Kidney (tissue), 14 donors: ENCODE measurements around the gene TSHZ2. TPM values are rescaled to one million over a fixed set of nuclear protein-coding genes. Genes with fewer than 3 reads are reported as not detected.

ENCODE experiments used
- DNase-seq, 5 donors: peaks; one replicate each; pipeline ENCODE4 v3.0.0-alpha.2; 2013 to 2020
- FAIRE-seq: peaks from 2 replicates; lab custom pipeline; 2012; peaks lifted over from hg19 to GRCh38; lab: Jason Lieb, UNC
- H3K27ac ChIP-seq, 2 donors: one replicate each; pipeline ENCODE4 v1.7.0; 2013; ENCODE audit warnings: low read depth in 2 of 2, low read length in 2 of 2, inconsistent platforms in 1 of 2
- H3K27me3 ChIP-seq: one replicate; pipeline ENCODE4 v1.7.1; 2013; ENCODE audit warnings: low read length, inconsistent platforms; ENCODE audit not compliant: control insufficient read depth, insufficient read depth
- H3K36me3 ChIP-seq, 3 donors: one replicate each; pipeline versions ENCODE4 v1.7.0 to v1.7.1; 2013; ENCODE audit warnings: low read length in 3 of 3, control low read depth in 1 of 3, inconsistent platforms in 1 of 3; ENCODE audit not compliant: insufficient read depth in 3 of 3, control insufficient read depth in 2 of 3
- H3K4me1 ChIP-seq, 3 donors: one replicate each; pipeline versions ENCODE4 v1.7.0 to v1.7.1; 2013; ENCODE audit warnings: low read length in 3 of 3, inconsistent platforms in 1 of 3, low read depth in 1 of 3; ENCODE audit not compliant: control insufficient read depth in 2 of 3, insufficient read depth in 2 of 3
- H3K4me3 ChIP-seq, 3 donors: one replicate each; pipeline versions ENCODE4 v1.7.0 to v1.8.1; 2013; ENCODE audit warnings: low read length in 3 of 3, control low read depth in 1 of 3, inconsistent platforms in 1 of 3
- H3K9ac ChIP-seq, 3 donors: one replicate each; pipeline versions ENCODE4 v1.7.0 to v1.7.1; 2013; ENCODE audit warnings: low read length in 3 of 3, control low read depth in 1 of 3, inconsistent platforms in 1 of 3
- H3K9me3 ChIP-seq, 3 donors: one replicate each; pipeline versions ENCODE4 v1.7.0 to v1.7.1; 2013; ENCODE audit warnings: low read length in 3 of 3, control low read depth in 1 of 3, inconsistent platforms in 1 of 3; ENCODE audit not compliant: control insufficient read depth in 2 of 3, insufficient read depth in 1 of 3
- intact Hi-C: fragments of 100-400 bp; cut with DNase I; formaldehyde crosslinking; loops from one replicate; pipeline ENCODE4 v1.11.1; 2022
- polyA plus RNA-seq: library from polyadenylated mRNA; stranded (reverse); fragments of 350-450 nt; fragmentation: Illumina TruSeq; extraction: RNeasy Lipid Tissue Mini Kit (QIAGEN cat#74804); gene quantifications from one replicate; pipeline ENCODE4 v1.2.3, GENCODE V29; 2014; ENCODE audit warnings: low read depth, low replicate concordance; ENCODE audit not compliant: insufficient read depth
- total RNA-seq: library from RNA; stranded (reverse); fragmentation: NEBNext Ultra II Directional; extraction: Animal tissue kit (Norgen Biotek cat#: 25700); gene quantifications from one replicate; pipeline ENCODE4 v1.2.1, GENCODE V29; 2021
- TF ChIP-seq, protein P1 (sequence below): IDR thresholded peaks from 3 replicates; pipeline ENCODE4 v1.5.1; 2012; ENCODE audit warnings: mild to moderate bottlenecking, moderate library complexity, borderline replicate concordance; ENCODE audit not compliant: insufficient read depth; ENCODE audit errors: extremely low read depth
- donor health status: control.
- donor health status: control.
- donor health status: control.
- donor health status: control.
- donor health status: control.
- donor health status: DM: yes; HTN: yes; CAD: no.
- donor health status: Normal renal cell carcinoma (clear cell type).

Gene TSHZ2
- total and polyA plus RNA-seq, 2 donors from 2014 or later: 0.86 to 15.5 TPM

- DNase-seq (no peak), FAIRE-seq (no peak)
- H3K36me3 ChIP-seq: no peaks in the 10 kb centered on the region
- no peaks in the 10 kb centered on the region for H3K27me3 ChIP-seq
- H3K4me1 ChIP-seq: no peaks in the 10 kb centered on the region
- intact Hi-C loops: no loop called here
- TF ChIP-seq, protein P1, sequence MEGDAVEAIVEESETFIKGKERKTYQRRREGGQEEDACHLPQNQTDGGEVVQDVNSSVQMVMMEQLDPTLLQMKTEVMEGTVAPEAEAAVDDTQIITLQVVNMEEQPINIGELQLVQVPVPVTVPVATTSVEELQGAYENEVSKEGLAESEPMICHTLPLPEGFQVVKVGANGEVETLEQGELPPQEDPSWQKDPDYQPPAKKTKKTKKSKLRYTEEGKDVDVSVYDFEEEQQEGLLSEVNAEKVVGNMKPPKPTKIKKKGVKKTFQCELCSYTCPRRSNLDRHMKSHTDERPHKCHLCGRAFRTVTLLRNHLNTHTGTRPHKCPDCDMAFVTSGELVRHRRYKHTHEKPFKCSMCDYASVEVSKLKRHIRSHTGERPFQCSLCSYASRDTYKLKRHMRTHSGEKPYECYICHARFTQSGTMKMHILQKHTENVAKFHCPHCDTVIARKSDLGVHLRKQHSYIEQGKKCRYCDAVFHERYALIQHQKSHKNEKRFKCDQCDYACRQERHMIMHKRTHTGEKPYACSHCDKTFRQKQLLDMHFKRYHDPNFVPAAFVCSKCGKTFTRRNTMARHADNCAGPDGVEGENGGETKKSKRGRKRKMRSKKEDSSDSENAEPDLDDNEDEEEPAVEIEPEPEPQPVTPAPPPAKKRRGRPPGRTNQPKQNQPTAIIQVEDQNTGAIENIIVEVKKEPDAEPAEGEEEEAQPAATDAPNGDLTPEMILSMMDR: no peak
- no peak overlapping the region for H3K9ac ChIP-seq
- H3K27ac ChIP-seq: no peak overlapping the region
- no peak overlapping the region for H3K4me3 ChIP-seq
- H3K9me3 ChIP-seq: no peaks in the 10 kb centered on the region
Measured at GRCh38 chr20:53296451-53297153, 324.4 kb downstream of the TSHZ2 start.

- H3K9ac ChIP-seq: no peak overlapping the region
- FAIRE-seq (no peak), DNase-seq (no peak)
- no peak overlapping the region for H3K4me3 ChIP-seq
- no peaks in the 10 kb centered on the region for H3K9me3 ChIP-seq
- intact Hi-C loops: no loop called here
- H3K27ac ChIP-seq: no peak overlapping the region
- H3K4me1 ChIP-seq: no peaks in the 10 kb centered on the region
- H3K36me3 ChIP-seq: no peaks in the 10 kb centered on the region
- no peaks in the 10 kb centered on the region for H3K27me3 ChIP-seq
- TF ChIP-seq, protein P1: no peak
Measured at GRCh38 chr20:53297154-53297529, 325.0 kb downstream of the TSHZ2 start.

GRCh38 chr20:53298260-53298659 is 326.1 kb downstream of the TSHZ2 start:
- H3K9ac ChIP-seq: no peak overlapping the region
- H3K4me1 ChIP-seq: no peaks in the 10 kb centered on the region
- H3K36me3 ChIP-seq: no peaks in the 10 kb centered on the region
- intact Hi-C loops: no loop called here
- no peak for FAIRE-seq
- no peak overlapping the region for H3K4me3 ChIP-seq
- no peaks in the 10 kb centered on the region for H3K9me3 ChIP-seq
- H3K27me3 ChIP-seq: no peaks in the 10 kb centered on the region
- no peak overlapping the region for H3K27ac ChIP-seq
- TF ChIP-seq, protein P1: no peak
- DNase-seq: no peak

DNA sequence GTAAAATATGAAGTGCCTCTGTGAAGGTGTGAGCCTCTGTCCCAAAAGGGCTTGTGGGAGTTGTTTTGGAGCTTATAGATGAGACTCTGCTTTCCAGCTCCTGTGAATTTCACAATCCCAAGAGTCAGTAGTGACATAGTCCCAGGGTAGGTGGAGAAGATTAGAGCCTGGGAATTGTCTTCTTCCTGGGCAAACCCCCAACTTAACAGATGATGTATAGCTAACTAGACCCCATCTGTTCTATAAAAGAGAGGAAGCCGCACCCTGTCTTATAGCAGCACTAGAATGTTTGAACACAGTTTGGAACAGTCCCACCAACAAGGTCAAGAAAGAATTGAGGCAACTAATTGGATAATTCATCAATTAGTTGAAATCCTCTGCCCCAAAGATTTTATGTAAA is 326.8 kb downstream of the TSHZ2 start:
- no peak for DNase-seq

More for the DNA sequence above, 326.8 kb downstream of the TSHZ2 start:
- Histone ChIP-seq H3K4me1 (no peaks in the 10 kb centered on the region), H3K9ac (no peak overlapping the region), H3K27me3 (no peaks in the 10 kb centered on the region), H3K27ac (no peak overlapping the region), H3K9me3 (no peaks in the 10 kb centered on the region), H3K4me3 (no peak overlapping the region), H3K36me3 (no peaks in the 10 kb centered on the region)
- intact Hi-C loops: no loop called here
- TF ChIP-seq, protein P1: no peak
- FAIRE-seq: no peak
